ENCODE results near the gene C3orf22.

The C3orf22 gene

DNA sequence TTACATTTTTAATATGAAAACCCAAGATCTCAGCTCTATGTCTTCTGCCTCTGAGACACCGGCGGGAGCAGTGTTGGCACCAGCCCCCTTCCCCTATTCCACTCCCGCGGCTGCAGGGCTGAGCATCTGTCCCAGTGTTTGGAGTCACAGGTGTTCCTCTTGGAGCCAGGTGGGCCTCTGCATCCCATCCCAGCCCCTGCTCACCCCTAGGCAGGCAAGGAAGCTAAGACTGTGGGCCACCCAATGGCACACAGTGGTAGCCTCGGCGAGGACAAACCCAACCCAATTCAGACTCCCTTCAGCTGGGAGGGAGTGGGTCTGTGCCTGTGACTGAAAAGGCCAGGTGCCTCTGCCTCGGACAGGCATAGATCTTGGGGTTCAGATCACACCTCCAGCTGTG, 31.7 kb downstream of the C3orf22 start:
- DNase-seq: no peak

DNA sequence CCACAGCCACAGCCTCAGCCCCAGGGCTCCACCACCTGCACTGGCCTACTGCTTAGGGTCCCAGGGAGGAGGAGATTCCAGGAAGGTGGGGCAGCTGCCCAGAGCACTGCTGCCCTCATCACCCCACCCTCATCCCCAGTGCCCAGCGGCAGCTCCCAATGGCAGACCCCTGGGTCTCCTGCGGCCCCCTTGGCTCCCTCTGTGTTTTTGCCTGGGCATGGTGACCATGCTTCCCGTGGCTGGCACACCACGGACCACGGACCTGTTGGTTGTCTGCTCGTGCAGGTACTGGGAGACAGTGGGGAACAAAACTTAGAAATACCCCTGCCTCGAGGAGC, 32.1 kb downstream of the C3orf22 start:
- DNase-seq: no peak

DNA sequence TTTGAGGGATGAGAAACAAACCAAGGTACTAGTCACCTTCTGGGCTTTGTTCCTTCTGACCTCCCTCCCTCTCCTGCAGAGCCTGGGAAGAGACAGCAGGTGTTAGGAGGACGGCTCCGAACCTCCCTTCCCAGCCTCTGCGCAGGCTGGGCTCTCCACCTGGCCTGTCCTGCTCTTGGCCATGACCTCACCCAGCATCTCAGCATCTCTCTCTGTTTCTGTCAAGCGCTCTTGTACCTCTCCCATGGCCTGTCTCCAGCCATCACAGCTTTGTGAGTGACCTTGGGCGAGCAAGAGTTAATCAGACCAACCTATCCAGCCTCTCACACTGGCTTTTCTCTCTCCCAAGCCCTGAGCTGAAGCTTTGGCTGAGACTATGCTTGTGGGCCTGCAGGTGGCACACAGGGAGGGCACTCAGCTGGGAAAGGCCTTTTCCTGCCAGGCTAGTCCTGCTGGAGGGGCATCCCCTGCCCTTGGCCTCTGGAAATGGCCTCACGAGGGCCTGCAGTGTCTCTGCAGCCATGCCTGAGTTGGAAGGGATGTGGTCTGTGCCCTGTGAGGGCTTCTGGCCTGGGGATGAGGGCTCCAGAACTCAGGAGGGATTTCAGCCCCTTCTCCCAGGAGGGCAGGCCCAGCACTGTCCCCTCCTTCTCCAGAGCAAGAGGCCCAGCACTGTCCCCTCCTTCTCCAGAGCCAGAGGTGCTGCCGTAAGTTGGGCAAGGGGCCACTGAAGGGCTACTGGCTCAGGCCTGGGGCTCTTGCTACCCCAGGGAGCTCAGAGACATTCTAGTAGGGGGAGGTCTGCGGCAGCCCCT, 32.7 kb downstream of the C3orf22 start:
- no peak for DNase-seq

DNA sequence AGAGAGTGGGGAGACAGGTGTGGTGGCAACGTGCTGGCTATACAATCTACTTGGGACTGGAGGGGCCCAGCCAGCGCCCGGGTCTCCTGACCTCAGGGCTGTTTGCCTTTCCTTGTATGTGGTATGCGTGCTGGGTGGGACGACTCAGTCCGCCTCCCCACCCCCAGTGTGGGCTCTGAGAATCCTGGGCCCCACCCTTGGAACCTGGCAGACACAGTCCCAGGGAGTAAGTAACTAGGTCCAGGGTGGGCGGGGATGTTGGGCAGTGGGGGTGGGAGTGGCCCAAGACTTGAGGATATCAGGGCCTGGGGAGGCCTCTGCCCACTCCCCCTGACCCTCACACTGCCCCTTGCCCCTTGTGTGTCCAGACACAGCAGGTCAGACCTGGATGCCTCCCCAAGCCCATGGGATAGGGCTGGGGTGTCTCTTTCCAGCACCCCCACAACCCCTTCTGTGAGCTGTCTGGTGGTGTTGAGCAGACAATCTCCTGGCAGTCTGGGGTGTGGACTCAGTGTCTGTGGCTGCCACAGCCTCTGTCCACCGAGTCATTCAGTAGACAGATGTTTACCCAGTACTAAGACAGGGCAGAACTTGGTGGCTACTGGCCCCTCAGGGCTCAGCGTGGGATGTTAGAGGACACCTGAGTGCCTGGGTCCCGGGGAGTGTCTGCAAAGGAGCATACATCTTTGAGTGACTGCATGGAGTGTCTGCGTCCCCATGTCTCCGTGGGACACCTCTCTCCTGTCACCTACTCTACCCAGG, 33.5 kb downstream of the C3orf22 start:
- DNase-seq: no peak

DNA sequence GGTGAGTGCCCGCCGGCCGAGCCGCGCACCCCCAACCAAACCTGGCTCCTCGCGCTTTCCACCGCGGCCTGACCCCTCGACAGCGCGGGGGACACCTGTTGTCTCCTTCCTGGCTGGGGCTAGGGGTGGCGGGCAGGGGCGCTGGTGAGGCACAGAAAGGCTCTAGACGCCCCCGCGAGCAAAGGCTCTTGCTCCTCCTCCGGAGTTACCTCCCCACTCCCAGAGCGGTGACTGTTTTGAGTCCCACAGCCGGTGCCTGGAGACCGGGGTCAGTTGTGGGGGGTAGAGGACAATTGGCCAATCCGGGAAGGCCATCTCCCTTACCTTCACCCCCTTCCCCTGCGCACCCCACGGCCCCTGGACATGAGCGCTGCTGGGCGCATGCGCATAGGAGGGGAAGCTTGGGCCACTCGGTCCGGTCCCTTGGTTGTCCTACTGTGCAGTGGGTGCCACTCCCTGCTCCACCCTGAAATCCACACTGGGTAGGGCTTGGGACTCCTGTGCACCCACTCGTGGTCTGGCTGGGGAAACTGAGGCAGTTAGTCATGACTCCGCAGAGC, 34.2 kb downstream of the C3orf22 start:
- DNase-seq: no peak

DNA sequence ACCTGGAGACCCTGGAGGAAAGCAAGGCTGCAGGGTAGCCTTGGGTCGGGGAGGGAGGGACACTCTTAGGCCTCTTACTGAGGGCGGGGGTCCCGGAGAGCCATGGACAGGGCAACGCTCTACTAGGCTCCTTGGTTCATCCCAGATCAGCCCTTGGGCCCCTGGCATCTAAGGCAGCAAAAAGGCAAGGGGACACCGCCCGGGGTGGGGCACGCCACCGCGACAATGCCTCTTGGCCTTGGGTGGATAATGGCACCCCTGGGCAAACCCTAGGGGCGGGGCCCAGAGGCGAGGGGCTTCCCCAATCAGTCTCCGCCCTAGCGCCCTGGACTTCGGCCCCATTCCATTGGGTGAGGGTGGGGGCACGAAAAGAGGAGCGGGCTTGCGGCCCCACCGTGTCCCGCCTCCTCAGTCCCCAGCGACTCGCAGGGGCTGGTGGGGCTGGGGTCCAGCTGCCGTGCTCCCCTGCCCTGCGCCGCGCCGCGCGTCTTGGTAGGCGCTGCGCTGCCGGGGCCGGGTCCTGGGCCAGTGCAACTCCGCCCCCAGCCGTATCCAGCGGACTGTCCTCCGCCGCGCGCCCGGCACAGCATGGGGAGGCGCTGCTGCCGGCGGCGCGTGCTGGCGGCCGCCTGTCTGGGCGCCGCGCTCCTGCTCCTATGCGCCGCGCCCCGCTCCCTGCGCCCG, 34.8 kb downstream of the C3orf22 start, which contains the start of gene CHST13:
Gene CHST13, plus strand, starts transcription at position 411 of the 684 bp plus-strand sequence. Its CDS starts 178 bp downstream, at position 589.
- peak in 1 of 2 experiments; percentile 28 for DNase-seq

DNA sequence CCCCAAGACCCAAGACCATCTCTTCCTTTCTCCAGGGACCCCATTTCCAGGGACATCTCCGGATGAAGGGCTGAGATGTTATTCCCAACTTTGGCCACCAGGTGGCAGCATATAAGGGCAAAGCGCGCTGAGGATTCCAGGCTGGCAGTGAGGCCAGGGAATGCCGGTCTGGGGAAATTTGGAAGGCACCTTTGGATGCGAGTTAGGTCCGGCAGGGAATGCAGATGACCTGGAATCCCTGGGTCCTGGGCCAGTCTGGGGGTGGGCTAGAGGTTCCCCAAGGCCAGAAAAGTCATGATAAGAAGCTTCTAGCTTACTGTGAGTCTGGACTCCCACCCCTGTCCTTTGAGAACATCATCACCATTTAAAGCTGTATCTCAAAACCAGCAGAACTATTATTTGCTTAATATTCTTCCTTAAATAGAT, 36.4 kb downstream of the C3orf22 start:
- DNase-seq: peak; percentile 61 to 78

DNA sequence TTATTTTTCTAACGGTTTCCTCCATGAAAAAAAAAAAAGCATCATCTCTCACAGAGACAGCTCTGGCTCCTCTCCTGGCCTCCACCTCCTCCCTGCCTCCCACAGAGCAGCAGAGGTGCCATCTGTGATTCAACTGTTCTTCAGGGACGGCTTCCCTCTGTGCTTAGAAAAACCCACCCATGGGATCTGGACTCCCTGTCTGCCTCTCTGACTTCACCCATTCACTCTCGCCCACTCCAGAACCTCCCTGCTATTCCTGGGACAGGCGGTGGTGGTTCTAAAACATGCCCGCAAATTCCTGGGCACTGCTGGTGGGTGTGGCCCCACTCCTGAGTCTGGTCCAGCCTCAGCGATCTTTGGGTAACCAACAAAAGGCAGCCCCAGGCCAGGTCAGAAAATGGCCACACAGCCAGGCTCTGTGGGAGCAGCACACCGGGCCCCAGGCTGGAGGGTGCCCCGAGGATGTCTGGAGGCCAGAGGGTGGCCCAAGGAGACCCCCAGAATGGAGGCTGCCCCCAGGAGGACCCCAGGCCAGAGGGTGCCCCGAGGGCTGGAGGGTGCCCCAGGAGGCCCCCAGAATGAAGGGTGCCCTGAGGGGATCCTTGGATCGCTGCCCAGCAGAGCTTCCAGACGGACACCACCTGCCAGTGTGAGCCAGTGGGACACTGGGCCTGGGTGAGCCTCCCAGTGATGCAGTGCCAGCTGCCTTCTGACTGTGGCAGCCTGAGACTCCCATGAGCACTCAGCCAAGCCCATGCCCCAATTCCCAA, 37.4 kb downstream of the C3orf22 start:
- DNase-seq: peak in 1 of 2 experiments; percentile 37

DNA sequence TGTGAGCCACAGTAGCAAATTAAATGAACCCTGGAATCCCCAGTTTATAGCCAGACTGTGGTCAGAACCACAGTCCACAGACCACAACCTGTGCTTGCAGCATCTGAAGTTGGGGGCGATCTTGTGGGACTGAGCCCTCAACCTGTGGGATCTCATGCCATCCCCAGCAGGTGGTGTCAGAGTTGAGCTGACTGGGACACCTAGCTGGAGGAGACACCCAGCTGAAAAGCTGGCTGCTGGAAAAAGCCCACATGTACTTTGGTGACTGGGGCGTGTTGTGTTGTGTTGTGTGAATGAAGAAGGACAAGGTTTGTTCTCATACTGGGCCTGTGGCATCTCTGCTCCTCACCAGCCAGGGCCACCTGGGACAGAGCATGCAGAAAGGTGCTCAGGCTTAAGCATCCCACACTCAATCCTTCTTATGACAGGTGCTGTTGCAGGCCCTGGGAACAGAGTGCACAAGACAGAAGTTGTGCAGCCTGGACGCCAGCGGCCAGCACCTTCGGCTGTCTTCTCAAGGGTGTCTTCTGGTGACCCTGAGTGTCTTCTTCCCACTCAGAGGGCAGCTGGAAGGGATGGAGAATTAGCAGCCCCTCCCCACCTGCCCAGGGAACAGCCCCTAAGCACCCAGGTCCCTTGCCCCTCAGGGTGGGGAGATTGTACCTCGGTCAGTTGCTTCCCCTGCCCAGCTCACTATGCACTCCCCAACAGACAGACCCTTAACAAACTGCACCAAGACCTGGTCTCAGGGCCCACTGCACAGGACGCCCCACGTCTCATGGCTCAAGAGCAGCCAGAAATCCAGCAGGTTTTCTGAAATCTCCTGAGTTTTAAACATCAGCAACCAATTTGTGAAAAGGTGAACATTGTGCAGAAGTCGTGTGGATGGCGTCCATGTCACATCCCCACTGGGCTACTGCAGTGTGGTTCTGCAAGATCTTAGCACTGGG, 39.0 kb downstream of the C3orf22 start:
- DNase-seq: no peak

DNA sequence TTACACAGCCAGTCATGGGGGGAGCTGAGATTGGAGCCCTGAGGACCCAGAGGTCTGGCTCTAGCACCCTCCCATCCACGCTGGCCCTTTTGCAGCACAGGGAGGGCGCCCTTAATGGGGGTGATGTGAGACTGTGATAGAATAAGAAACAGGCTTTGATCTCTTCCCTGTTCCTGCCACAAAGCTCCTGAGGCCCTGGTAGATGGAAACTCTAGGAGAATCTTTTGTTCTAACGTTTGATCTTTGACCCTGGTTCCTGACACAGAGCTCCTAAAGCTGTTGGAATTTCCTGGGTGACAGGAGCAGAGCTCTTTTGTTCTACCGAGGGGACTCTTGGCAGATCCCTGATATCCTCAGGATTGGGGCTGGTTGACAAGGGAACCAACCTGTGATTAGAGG, 40.0 kb downstream of the C3orf22 start:
- no peak for DNase-seq

DNA sequence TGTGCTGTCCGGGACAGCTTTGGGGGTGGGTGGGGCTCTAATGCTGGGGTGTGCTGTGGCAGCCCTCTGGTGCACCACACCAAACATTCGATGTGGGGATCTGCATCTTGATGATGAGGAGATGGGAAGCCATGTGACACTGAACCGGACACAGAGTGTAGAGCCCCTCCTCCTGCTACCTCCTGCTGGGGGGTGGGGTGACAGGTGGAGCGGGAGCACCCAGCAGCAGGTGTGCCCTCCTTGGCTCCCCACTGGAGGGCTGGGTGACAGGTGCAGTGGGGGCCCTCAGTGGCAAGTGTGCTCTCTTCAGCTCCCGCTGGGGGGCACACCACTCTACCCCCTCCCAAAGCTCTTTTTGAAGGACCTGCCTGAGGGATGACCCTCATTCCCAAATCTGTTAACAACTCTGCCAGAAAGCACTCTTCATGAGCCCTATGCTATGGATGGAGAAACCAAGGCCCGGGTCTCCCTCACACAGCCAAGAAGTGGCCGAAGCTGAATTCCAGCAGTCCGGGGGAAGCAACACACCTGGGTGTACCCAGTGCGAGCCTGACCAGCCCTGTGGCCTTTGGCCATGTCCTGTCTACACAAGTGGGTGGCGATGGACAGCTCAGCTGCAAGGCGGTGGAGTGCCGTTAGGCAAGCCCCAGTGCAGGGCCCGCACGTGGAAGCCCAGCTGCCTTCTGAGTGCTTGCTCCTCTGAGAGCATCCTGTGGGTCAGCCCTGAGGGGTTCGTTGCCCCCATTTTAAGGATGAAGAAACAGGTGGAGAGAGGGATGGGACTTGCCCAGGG, 40.5 kb downstream of the C3orf22 start:
- DNase-seq: no peak

DNA sequence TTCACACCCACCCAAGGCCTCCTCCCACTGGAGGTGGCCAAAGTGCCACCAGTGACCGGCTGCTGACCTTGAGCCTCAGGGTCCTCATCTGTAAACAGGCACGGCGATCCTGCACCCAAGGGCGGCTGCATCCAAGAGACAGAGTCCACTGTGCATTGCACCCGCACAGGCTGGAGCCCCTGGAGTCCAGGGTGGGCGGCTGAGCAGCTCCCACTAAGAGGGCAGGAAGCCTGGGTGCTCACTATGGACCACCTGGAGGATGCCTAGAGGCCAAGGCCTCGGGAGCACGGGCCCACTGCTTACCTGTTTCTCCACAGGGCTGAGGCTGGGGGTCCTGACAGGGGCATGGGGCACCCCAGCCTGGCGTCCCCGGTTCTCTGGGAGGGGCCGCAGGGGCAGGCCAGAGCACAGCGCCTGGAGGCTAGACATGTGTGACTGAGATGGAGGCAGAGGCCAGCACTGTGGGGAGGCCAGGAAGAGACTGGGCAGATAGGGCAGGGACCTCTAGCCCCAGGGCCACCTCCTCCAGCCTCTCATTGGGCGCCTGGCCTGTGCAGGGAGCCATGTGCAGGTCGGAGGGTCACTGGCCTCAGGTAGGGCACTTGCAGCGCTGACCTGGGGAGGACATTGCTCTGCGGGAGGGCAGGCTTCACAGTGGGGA, 41.3 kb downstream of the C3orf22 start, which contains the start of gene UROC1:
Gene UROC1, minus strand, starts transcription at position 483 of the 661 bp plus-strand sequence. Its CDS starts 54 bp downstream, at position 429.
- DNase-seq: no peak

DNA sequence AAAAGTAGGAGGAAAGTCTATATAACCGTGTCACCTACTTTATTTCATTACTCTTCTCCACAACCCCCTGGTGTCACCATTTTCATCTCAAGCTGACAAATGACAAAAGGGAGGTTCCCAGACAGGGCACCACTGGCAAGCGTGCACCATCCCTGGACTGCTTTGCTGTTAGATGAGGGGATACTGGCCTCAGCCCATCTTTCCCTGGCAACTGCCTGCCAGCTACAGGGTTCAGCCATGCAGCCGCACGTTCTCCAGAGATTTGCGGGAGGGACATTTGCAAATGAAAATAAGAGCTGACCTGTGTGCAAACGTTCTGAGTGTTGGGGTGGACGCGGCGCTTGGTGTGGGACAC, 41.8 kb downstream of the C3orf22 start:
- no peak for DNase-seq

DNA sequence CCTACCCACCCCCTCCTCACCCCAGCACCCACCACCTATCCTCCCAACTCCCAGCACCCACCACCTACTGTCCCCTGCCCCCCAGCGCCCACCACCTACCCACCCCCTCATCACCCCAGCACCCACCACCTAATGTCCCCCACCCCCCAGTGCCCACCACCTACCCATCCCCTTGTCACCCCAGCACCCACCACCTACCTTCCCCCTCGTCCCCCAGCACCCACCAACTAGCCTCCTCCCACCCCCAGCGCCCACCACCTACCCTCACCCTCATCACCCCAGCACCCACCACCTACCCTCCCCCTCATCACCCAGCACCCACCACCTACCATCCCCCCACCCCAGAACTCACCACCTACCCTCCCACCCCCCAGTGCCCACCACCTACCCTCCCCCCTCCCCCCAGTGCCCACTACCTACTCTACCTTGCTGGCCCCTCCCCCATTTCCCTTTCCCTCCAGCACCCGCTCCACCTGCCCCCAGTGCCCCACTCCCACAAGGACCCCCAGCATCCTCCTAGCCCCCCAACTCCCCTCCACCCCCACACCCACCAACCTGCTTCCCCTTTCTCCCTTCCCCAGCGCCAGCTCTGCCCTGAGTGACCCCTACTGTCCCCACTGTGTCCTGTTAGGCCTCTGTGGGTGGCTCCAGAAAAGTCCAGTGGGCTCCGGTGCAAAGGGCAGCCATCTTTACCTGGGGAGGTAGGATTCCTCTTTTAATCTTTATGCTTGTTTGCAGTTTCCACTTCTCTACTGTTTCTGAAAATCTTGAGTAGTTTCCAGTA, 42.4 kb downstream of the C3orf22 start:
- DNase-seq: no peak

DNA sequence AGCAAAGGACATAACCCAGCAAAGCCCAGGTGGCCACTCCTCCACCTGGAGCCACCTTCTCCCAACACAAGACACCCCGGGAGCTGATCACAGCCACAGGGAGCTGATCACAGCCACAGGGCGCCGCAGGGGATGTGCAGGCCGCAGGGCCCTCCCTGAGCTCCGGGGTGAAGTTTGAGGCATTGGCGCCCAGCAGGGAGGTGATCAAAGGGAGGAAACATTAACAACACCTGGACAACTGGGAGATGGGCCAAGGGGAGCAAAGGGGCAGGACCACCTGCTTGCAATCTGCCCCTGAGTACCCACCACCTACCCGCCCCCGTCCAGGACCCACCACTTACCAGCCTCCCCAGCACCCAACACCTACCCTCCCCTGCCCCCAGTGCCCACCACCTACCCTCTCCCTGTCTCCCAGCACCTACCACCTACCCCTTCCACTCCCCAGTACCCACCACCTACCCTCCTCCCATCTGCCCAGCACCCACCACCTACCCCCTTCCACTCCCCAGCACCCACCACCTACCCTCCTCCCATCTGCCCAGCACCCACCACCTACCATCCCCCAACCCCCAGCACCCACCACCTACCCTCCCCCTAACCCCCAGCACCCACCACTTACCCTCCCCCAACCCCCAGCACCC, 43.5 kb downstream of the C3orf22 start:
- DNase-seq: no peak

DNA sequence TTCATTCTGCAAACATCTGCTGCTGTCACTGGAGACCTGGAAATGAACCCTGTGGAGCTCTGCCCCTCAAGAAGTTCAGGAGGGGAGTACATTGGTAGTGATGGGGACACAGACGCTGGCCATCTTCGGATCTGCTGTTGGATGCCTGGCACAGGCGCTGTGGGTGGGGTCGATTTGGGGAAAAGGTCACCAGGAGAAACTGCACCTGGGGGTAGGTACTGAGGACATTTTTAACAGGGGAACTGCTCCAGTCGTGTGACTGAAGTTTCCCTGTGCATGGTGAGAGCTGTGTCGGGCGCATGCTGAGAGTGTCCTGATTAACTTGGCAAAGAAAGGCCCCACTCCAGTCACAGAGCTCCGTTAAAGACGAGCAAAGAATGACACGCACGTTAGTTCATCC, 44.6 kb downstream of the C3orf22 start:
- DNase-seq: no peak

DNA sequence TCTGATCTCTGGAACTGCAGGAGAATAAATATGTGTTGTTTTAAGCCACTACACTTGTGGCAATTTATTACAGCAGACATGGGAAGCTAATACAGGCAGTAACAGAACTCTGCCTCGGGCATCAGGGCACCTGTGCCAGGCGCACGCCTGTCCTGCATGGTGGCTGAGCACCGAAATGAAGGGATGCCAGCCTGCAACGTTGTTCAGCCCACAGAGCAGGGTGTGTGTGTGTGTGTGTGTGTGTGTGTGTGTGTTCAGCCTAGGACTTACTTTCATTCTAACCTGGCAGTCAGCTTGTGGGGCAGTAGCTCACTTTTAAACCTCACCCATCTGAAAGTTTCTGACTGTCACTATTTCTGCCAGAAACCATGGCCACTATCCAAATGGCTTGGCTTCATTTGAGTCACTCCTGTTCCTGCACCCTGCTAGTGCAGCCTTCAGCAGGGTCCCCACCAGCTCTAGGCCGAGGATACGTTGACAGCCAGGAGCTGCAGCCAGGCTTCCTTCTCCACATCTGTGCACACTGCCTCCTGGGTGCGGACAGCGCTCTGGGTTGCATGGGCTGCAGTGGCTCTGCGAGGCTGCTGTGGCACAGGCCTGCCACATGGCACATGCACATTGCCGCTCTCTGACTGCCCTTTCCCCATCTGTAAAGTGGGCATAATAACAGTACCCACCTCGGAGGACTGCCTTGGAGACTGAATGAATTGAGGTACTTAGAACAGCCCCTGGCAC, 45.6 kb downstream of the C3orf22 start:
- peak in 1 of 2 experiments; percentile 30 for DNase-seq

DNA sequence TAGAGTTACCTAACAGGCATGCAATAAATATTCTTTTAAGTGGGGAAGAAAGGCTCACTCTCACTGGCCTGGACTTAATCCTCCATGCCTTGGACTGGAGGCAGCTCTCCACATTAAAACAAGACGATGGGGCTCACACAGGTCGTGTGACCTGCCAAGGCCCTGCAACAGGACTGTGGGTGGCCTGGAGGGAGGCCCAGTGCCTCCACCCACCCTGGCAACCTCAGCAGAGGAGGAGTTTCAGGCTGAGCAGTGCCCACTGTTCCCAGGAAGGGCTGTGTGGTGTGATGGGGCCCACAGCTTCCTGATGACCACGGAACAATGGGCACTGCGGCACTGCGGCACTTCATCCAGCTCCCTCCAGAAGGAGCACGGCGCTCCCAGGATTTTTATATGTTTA, 46.7 kb downstream of the C3orf22 start:
- no peak for DNase-seq
